ENCODE results near the gene SSR4.

The SSR4 gene

GRCh38 chrX:153771415-153772315 is 22.8 kb upstream of the SSR4 start:
- TF ChIP-seq CTCF (IDR thresholded peaks at IDR 0.05; ENCODE audit: low read depth, low read length), result no peak
- no peak for DNase-seq (ENCODE audit: extremely low read depth, low read depth)

GRCh38 chrX:153772316-153773217 is 21.9 kb upstream of the SSR4 start:
- no peak for DNase-seq (ENCODE audit: extremely low read depth, low read depth)
- TF ChIP-seq CTCF (IDR thresholded peaks at IDR 0.05; ENCODE audit: low read depth, low read length), result no peak

- DNase-seq (ENCODE audit: extremely low read depth, low read depth), result no peak
- TF ChIP-seq CTCF (IDR thresholded peaks at IDR 0.05; ENCODE audit: low read depth, low read length), result no peak
These were observed 21.3 kb upstream of the SSR4 start for GRCh38 chrX:153773218-153773611.

GRCh38 chrX:153773741-153774575 is 20.5 kb upstream of the SSR4 start:
- DNase-seq (ENCODE audit: extremely low read depth, low read depth), result no peak
- TF ChIP-seq CTCF (IDR thresholded peaks at IDR 0.05; ENCODE audit: low read depth, low read length), result no peak

- TF ChIP-seq CTCF (IDR thresholded peaks at IDR 0.05; ENCODE audit: low read depth, low read length), result no peak
- DNase-seq (ENCODE audit: extremely low read depth, low read depth), result no peak
These were observed 19.7 kb upstream of the SSR4 start for GRCh38 chrX:153774576-153775292.

- no peak for DNase-seq (ENCODE audit: extremely low read depth, low read depth)
- TF ChIP-seq CTCF (IDR thresholded peaks at IDR 0.05; ENCODE audit: low read depth, low read length), result no peak
These were observed 19.0 kb upstream of the SSR4 start for GRCh38 chrX:153775293-153776119.

Measured in AG09319 (cell line).